Choroid plexus epithelial cell (primary cell): Measurements from ENCODE around the gene SRGAP2C.
A peak's percentile ranks its signal among the peaks of the same experiment; 100 is the strongest.
"Not testable (repeated sequence)": the region's sequence is repeated elsewhere in the genome, so short reads cannot be mapped to it uniquely, and the experiment has no call there.

ENCODE experiments used
- DNase-seq: peaks from one replicate; pipeline ENCODE4 v3.0.0-alpha.2; 2010; ENCODE audit warnings: low read depth
- H3K4me3 ChIP-seq: 2 replicates; pipeline ENCODE4 v1.5.1; 2011; ENCODE audit warnings: low read depth, mild to moderate bottlenecking, control low read depth, low read length, moderate library complexity

SRGAP2C gene

GRCh38 chr1:121301876-121302275 lies 117.1 kb downstream of the SRGAP2C start:
- not testable (repeated sequence) for DNase-seq, H3K4me3 ChIP-seq

DNA sequence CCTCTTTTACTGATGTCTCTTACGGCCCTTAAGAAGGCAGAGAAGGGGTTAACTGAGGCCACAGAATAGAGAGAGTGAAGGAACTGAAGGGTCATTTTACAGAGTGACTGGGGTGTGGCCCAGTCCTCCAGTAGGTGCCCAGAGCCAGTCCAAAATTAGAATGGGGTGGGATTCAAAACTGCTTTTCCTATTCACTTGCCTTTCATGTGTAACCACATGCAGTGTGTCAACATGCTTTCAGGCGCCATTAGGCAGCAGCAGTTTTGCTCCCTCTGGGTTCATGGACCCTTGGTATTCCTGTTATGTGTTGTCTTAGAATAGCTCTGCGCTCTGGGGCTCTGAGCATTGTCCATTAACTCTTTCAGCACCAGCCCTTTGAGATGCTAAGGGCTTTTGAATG lies 123.0 kb downstream of the SRGAP2C start:
- DNase-seq, H3K4me3 ChIP-seq: not testable (repeated sequence)

GRCh38 chr1:121315509-121315908 lies 130.7 kb downstream of the SRGAP2C start:
- not testable (repeated sequence) for DNase-seq, H3K4me3 ChIP-seq

DNA sequence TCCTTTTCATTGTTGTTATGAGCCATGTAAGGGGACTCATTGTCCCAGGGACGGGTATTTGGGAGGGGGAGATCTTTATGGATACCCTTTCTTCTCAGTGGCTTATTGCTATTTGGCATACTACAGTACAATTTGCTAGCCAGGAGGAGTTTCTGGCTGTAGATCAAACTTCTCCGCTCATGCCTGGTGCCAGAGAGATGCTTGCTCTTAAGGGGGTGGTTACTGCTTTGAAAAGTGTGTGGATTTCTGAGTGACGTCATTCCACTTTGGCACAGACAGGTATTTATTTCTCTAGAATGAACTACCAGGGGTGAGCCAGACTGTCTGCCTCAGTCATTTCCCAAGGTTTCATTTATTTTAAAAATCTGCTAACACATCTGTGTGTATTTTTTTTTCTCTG lies 131.3 kb downstream of the SRGAP2C start:
- DNase-seq, H3K4me3 ChIP-seq: not testable (repeated sequence)

DNA sequence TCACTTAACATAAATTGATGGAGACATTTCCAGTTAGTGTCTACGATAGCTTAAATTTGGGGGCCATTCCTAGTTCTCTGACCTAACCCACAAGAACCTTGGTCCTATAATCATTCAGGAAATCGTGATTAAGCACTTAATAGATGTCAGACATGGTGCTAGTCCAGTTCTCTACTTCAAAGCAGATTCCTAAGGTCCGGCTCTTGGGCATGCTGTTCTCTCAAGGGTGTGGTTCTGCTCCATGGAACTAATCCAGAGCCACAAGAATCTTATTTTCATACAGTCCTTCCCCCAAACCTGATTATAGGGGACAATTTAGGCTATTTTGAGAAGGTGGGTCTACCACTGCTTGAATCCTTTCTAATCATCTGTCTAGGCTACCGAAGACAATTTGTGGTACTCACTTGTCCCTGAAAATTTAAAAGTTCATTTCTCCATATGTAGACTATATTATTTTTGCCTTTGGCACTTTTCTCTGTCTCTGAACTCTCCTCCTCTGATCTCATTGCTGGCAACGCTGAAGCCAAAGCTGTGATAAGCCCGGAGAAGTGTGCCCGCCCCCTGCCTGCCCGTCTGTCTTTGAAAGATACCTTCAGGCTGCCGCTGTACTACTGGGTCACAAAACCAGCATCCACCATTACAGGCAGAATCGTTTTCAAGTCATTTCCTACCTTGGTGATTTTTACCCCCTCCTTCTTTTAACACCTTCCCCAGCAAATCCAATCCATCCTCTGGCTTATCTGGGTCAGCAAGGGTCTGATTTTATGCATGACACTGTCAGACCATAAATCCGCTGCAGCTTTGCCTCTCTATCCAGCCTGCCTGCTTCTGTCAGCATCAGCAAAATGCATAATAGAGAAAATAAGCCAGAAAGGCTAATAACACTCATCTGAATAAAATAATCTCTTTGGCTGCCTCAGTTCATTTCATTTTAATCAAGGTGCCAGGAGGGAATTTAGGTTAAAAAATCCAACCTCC lies 133.0 kb downstream of the SRGAP2C start:
- not testable (repeated sequence) for DNase-seq

DNA sequence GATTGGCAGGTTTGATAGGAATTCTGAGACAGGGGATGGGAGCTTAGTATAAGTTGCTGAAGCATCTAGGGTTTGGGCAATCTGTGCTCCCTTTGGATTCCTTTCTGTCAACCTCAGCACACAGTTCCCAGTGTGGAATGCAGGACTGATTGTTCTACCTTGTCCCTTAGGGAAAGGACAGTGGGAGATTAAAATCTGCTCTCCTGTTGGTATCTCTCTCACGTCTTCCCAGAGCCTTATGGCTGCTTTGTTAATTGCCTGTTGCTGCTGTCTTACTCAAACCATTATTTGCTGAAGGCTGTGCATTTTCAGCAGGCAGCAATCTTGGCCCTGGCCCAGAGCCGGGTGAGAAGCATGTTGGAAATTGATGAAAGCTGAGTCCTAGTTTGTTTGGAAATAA lies 133.9 kb downstream of the SRGAP2C start:
- H3K4me3 ChIP-seq, DNase-seq: not testable (repeated sequence)

More for the DNA sequence above, 133.0 kb downstream of the SRGAP2C start:
- H3K4me3 ChIP-seq: not testable (repeated sequence)

DNA sequence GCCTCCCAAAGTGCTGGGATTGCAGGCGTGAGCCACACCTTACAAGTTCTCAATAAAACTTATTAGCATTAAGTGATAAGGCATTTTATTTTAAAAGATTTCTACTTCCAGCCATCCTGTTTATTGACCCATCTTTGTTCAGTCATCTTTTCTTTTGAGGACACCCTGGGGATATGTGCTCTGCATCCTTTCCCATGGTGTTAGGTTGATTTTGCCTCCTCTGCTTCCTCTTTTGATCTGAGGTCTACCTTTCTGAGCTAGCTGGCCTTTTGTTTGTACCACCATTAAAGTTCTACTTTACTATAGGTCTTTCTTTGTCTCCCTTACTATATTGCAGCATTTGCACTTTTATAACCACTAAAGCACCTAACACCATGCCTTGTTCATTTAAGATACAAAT lies 136.9 kb downstream of the SRGAP2C start:
- not testable (repeated sequence) for H3K4me3 ChIP-seq, DNase-seq

GRCh38 chr1:121324726-121325125 lies 140.0 kb downstream of the SRGAP2C start:
- not testable (repeated sequence) for H3K4me3 ChIP-seq, DNase-seq

DNA sequence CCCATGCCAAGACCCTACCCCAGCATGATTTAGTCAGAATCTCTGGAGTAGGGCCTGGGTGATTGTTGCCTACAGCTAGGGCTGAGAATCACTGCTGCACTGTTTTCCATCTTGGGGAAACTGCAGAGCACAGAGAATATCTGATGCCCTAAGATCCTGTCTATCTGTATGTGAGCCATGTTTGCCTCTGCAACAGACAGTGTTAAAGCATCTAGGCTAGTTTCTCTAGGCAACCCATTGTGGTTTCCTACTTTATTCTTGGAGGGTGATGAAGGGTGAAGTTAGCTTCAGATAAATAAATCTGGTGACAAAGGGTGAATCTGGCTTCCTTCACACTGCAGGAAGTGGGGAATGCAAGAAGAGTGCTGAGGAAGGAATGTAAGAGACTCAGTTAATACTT lies 147.4 kb downstream of the SRGAP2C start:
- H3K4me3 ChIP-seq, DNase-seq: not testable (repeated sequence)

DNA sequence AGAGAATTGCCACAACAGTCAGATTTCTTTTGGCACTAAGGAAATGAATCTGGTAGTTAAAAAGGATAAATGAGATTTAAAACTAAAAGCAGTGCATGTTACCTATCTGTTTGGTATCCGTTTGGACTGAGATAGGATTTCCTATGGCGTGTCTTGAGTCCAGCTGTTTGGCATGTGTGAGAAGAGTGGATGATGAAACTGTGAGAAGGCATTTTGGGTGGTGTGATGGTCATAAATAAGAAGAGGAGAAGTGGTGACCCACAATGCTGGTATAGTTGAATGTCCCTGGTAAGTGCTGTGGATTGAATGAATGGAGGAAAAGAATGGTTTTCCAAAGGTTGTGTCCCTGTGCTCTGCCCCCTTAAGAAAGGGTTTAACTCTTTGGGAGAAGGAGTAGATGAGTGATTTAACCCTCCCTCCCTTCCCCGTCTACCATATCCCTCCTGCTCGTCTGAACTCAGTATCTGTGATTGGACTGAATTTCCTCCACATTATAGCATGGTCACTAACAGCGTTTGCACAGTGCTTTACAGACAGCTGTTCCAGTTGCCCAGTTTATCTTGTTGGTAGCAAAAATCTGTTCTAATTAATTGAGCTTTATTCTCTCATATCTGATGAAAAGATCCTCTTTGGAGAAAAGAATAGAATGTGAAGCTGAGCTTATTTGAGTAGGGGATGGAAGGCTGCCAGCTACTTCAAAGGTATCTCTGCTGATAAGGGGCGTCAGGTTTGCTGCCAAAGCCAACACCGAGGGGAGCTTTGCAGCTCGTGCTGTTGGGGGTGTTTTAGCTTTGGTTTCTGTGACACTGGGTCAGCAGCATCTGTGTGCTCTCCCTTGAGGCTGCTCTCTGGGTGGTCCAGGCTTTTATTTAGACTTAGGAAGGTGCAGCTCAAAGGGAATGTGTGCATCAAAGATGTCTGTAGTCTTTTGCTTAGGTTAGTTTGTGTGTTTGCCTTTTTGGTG lies 148.1 kb downstream of the SRGAP2C start:
- not testable (repeated sequence) for H3K4me3 ChIP-seq, DNase-seq

- DNase-seq, H3K4me3 ChIP-seq: not testable (repeated sequence)
Observed at GRCh38 chr1:121337958-121338357, 153.2 kb downstream of the SRGAP2C start.

DNA sequence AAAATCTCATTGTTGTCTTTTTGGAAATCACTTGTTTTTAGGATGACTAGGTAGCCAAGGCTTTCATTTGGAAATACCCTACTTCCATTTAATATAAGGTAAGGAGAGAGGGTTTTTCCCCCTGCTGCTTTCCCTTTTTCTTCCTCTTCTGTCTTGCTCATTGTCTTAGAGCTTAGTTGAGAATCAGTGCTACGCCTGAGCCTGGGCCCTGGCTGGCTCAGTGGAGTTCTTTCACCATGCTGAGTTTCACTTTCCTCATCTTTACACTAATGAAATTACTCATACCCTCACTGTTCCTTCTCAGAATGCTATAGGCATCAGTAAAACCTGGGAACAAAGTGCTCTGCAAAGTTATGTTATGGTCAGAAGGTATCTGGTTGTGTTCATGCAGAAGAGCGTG lies 154.8 kb downstream of the SRGAP2C start:
- not testable (repeated sequence) for DNase-seq, H3K4me3 ChIP-seq

DNA sequence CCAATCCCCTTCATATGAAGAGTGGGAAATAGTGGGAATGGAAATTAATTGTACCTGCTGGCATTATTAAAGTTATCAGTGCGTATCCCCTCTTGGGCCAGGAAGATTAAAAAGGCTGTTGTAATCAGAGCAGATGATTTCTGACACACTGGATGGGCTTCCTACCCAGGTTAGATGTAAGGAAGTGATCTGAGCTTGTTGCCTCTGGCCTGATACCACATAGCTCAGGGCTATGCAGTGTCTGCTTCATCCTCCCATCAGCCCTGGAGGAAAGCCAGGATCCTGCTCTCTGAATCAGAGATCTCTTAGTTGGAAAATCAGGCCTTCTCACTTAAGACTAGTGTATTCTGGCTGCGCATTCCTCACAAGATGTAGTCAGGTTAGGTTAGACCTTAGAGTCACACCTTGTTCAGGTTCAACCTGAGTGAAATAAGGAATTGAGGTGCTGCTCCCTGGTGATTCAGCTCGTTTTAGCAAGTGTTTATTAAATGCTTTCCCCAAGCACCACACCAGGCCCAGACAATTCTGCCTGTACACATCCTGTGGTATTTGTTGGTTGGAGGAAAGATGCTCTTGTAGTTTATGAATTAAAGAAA lies 158.6 kb downstream of the SRGAP2C start:
- H3K4me3 ChIP-seq: not testable (repeated sequence)
- DNase-seq: peak; percentile 52

DNA sequence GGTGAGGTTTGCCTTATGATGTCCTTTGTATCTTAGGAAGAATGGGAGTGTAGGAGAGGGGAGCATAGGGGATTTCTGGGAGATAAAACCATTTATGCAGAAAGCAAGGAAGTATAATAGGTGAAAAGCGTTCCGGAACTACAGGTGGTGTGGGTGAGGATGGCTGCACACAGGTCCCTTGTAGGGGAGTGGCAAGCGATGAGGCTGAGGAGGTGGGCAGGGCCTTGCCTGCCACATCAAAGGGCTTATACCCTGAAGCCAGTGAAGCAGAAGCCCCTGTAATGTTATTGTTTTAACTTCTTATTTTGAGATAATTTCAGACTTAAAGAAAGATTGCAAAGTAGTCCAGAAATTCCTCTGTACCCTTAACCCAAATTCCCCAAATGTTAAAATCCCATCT lies 159.6 kb downstream of the SRGAP2C start:
- not testable (repeated sequence) for DNase-seq

DNA sequence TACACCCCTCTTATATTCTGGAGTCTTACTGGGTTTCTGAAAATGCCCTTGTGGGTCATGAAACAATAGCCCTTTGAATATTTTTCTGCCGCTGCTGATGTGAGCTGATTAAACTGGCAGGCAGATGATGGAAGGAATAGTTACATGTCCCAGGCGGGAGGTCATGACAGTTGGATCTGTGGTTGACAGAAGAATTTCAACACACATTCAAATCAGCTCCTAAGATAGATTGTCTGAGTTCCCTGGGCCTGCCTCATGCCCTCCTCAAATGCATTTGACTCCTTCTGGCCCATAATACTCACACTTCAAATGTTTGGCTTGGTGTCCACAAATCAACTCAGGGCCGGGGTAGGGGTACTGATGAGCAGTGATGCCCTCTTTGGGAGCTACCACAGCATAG lies 161.9 kb downstream of the SRGAP2C start:
- H3K4me3 ChIP-seq, DNase-seq: not testable (repeated sequence)

More for the DNA sequence above, 159.6 kb downstream of the SRGAP2C start:
- not testable (repeated sequence) for H3K4me3 ChIP-seq

DNA sequence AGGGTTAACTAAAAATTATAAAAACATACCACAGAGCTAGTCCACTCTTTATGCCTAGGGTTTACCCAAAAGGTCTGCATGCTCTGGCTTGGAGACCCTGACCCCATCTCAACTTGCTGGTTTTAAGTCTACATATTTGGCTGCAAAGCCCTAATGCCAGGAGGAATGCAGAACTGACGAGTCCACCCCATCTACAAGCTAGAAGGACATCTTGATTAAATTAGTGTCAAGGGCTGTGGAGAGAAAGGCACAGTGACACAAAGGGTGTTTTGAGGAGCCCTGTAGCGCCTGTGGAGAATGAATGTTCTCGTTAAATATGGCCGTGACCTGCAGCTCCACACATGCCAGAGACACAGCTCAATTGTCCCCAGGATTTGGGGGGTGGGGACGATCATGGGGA lies 162.7 kb downstream of the SRGAP2C start:
- peak; percentile 4 for DNase-seq
- H3K4me3 ChIP-seq: not testable (repeated sequence)

- H3K4me3 ChIP-seq, DNase-seq: not testable (repeated sequence)
Observed at GRCh38 chr1:121348115-121348514, 163.3 kb downstream of the SRGAP2C start.

DNA sequence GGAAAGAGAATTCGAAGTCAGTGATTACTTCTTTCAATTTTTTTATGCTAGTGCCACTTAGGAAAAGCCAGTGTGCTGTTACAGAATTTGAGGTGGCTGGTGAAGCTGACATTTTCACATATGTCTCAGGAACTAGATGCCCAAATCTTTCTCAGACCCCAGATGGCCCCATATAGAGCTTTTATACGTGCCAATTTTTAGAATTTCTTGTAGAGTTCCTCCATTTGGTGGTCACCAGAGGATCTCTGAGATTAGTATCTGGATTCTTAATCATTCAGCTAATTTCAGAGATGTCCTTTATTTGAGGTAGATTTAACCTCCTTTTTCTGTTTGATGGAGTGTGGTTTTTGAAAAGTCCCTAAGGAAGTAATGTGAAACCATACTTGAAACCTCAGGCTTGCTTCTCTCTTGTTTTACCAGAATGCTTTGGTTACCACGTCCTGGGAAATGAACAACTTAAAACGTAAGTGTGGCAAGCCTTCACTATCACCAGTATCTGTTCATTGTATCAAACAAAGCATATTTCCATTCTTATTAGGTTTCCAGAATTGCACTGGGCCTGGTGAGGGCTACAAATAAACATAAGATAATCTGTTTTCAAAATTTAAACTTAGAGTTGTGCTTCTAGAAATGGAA lies 164.7 kb downstream of the SRGAP2C start:
- H3K4me3 ChIP-seq, DNase-seq: not testable (repeated sequence)
